ENCODE results near the gene KRTAP5-6.
A peak's percentile ranks its signal among the peaks of the same experiment; 100 is the strongest.

KRTAP5-6 gene, protein sequence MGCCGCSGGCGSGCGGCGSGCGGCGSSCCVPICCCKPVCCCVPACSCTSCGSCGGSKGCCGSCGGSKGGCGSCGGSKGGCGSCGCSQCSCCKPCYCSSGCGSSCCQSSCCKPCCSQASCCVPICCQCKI

DNA sequence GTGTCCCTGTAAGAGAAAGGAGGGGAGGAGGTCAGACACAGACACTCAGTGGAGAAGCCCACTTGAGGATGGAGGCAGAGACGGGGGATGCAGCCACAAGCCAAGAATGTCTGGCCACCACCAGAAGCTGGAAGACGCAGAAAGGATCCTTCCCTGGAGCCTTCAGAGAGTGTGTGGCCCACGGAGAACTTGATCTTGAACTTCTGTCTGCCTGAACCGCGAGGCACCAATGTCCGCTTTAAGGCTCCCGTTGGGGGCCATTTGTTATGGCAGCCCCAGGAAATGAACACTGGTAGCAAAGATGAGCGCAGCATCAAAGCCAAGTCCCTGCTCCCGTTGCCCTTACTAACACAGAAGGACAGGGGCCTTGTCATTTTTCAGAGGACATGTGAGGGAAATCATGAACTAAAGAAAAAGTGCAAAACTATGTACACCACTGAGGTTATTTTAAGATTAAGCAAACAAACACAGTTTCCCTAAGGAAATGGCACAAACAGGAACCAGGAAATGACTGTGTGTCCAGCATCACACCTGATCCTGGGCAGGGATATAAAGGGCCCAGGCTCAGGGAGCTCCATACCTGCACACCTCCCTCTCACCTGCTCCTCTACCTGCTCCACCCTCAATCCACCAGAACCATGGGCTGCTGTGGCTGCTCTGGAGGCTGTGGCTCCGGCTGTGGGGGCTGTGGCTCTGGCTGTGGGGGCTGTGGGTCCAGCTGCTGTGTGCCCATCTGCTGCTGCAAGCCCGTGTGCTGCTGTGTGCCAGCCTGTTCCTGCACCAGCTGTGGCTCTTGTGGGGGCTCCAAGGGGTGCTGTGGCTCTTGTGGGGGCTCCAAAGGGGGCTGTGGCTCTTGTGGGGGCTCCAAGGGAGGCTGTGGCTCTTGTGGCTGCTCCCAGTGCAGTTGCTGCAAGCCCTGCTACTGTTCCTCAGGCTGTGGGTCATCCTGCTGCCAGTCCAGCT lies at the start of gene KRTAP5-6:
Gene KRTAP5-6, plus strand, starts transcription at position 588 of the 963 bp plus-strand sequence. Its CDS starts 51 bp downstream, at position 639.
- no peak for DNase-seq (ENCODE audit: low read depth)

DNA sequence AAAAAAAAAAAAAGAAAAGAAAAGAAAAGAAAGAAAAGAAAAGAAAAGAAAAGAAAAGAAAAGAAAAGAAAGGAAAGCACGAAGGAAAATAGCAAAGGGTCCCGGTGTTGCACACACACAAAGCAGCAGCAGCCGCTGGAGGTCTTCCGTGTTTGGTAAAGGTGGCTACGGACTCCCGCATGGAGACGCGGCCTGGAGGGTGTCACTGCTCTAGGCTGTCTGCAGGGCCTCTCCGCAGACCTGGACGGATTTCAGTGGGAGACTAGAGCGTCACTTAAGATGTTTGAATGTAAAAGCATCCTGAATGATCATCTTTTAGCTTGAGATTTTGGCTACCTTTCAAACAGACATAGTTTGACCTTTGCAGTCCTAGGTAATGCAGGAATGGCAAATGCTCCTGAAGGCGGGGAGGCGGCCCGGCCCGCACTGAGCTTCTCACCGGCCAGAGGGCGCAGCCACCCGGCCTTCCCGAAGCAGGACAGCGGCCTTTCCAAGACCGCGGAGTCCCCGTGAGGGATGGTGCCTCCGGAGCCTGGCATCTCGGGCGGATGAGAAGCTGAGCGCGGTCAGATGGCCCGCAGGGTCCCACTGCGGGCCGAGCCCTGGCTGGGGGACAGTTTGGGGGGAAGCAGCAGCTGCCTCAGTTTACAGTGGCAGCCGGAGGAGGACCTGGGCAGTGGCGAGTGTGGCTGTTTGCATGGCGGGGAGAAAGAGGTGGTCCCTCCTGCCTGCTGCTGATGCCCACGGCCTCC lies 48.9 kb upstream of the KRTAP5-6 start:
- DNase-seq (ENCODE audit: low read depth) = no peak

DNA sequence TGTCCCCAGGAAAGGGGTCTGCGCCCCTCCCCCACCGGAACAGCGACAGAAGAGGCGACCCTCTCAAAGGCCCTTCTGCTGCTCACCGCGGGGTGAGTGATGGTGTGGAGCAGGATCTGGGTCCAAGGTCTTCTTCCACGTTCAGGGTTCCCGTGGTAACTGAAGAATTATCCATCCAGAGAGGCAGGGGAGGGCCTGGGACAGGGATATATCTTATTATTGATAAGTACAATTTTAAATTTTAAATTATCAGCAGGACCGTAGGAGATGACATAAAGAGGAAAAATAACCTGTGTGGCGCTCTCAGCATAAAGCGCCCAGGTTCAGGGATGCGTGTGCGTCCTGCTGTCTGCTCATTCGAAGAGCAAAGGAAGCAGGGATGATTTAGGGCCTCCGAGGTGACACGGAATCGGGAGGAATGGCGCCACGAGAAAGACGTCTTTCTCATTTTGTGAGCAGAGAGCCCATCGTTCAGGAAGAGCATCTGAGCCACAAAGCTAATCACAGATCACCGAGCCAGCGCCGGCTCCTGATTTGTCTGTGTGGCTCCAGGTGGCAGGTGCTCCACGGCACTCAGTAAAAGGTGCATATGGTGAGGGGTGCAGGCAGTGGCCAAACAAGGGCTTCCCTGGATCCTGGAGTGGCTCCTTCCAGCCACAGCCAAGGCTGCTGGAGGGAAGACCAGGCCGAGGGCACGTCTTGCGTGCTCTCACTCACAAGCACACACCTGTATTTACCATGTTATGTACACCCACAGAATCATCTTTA lies 48.2 kb upstream of the KRTAP5-6 start:
- DNase-seq (ENCODE audit: low read depth) = no peak

DNA sequence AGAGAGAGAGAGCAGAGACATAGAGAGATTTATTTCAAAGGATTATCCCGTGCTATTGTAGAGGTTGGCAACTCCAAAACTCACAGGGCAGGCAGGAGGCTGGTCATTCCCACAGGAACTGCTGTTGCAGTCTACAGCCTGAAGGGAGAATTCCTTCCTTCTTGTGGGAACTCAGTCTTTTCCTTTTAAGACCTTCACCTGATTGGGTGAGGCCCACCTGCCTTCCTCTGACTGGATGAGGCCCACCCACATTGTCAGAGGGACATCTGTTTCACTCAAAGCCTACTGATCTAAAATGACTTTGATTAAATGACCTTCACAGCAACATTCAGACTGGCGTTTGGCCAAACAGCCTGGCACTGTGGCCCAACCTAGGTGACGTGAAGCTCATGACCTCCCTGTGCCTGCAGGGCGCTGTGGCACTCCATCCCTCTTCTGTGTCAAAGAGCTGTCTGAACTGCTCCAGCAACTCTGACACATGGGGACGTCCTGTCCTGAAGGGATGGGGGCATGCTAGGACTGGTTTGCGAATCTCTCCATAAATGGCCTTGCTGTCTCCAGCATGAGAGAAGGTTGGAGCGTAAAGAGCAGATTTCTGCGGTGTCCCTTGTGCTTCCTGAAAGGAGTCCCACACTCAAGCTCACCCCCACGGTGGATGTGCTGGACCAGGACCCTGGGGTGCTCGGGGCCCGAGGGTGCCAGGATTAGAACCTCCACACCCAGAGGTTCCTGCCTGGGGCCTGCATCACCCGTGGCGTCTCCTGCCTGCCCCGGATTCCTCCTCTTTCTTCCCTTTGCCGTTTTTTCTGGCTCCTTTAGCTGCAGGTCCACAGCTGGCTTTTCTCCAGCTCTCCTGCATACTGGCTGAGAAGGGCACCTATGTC lies 46.7 kb upstream of the KRTAP5-6 start:
- DNase-seq (ENCODE audit: low read depth) = no peak

DNA sequence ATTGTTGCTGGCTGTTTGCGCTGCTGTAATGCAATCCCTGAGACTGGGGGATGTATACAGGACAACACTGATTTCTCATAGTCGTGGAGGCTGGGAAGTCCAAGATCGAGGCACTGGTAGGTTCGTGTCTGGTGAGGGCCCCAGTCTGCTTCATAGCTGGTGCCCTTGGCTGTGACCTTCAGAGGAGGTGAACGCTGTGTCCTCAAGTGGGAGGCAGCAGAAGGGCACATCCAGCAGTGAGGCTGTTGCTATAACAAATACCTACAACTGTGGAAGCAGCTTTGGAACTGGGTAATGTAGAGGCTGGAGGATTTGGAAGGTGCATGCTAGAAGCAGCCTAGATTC lies 46.1 kb upstream of the KRTAP5-6 start:
- no peak for DNase-seq (ENCODE audit: low read depth)

DNA sequence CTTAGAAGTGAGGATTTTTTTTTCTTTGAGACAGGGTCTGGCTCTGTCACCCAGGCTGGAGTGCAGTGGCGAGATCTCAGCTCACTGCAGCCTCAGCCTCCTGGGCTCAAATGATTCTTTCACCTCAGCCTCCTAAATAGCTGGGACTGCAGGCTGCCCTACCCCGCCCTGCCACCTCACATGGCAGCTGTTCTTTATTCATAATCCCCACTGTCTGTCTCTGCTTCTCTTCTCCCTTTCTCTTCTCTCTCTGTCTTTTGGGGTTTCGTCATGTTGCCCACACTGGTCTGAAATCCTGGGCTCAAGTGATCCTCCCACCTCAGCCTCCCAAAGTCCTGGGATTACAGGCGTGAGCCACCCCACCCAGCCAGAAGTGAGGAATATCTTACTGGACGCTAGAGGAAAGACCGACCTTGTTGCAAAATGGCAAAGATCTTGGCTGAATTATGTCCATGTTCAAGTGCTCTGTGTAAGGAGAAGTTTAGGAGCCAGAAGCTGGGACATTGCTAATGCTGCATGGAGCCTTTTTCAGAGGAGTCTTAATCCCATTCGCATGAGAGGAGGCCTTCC lies 45.5 kb upstream of the KRTAP5-6 start:
- no peak for DNase-seq (ENCODE audit: low read depth)

DNA sequence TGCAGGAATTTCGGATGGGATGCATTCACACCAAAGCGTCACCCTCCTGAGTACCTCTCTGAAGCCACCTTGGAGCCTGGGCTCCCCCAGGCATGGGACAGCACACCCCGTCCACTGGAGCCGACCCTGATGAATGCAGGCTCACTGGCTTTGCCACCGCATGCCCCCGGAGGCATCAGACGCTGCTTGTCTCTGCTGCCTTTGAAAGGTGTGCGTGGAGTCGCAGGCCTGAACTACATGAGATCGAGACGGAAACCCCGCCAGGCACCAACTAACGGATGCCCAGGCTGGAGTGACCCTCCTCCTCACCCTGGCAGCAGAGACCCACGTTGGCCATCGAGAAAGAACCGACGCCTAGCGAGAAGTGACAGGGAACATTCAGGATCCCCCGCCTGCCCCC lies 45.0 kb upstream of the KRTAP5-6 start:
- DNase-seq (ENCODE audit: low read depth) = no peak

DNA sequence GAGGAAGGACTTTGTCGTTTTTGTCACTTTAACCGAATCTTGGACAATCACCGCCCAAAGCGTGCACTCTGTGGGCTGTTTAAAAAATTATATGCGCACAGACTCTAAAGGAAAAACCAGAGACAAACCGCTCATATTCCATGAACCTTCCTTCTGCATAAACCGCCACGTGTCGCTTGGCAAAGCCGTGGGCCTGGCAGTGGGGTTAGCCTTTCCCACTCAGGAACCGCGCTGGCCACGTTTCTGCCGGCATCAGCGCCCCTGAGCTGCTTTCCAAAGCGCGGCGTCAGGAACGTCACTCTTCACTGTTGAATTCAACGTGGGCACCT lies 44.6 kb upstream of the KRTAP5-6 start:
- no peak for DNase-seq (ENCODE audit: low read depth)

DNA sequence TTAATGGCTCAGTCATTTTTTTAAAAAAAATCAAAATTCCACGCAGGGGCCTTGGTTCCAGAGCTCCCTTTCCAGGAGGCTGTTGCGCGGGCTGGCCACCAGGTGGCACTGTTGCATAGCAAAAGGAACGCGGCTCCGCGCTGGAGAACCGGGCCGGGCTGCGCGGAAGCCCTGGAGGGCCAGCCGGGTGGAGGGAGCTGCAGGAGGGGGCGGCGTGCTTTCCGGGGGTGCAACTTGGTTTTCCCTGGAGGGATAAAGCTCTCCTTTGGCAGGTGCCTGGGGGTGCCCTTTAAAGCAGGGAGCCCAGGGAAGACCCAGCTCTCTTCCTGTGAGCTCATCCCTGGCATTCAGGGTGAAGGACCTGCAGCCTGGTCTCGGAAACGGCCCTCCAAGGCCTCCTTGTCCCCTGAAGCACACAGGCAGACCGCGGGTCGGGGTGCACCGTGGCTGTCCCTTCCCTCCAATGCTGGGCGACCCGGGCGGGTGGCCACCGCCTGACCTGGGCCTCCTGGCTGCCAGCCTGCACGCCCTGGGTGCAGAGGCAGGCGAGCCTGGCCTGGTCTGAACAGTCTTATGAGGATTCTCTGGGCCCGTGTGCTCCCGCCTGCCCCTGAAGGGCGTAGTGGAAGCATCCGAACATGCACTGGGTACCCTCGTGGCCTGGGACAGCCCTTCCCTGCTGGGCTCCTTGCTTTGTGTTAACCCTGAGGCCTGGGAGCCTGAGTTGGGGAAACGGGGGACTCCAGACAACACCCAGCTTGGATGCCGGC lies 44.0 kb upstream of the KRTAP5-6 start:
- peak; percentile 28 for DNase-seq (ENCODE audit: low read depth)

DNA sequence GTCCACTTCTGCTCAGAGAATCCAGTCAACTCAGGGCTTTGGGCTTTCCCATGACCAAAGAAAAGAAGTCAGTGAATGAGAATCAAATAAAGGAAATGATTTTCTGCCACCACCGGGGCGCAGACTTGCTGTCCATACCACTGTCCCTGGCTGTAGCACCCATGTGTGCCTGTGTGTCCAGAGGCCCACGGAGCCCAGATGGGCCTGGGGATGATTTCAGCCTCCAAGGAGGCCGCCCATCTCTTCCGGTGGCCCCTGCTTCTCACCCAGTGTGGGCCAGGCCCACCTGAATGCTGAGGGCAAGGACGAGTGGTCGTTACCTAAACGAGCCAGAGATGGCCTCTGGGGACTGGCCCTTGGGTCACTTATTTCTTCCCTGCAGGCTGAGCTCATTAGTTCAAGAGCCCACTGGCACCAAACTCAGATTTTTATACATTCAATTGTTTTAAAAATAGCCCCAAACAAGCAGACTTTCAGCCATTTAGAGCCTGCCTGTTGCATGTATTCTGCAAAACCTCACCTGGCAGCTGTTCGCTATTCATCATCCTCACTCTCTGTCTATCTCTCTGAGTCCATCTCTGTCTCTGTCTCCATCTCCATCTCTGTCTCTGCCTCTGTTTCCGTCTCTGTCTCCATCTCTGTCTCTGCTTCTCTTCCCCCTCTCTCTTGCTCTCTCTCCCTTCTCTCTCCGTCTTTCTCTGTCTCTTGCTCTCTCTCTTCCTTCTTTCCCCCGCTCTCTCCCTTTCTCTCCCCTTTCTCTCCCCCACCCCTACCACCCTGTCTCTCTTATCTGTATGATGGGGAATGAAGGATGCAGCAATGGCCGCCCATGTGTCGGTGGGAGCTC lies 43.2 kb upstream of the KRTAP5-6 start:
- no peak for DNase-seq (ENCODE audit: low read depth)

DNA sequence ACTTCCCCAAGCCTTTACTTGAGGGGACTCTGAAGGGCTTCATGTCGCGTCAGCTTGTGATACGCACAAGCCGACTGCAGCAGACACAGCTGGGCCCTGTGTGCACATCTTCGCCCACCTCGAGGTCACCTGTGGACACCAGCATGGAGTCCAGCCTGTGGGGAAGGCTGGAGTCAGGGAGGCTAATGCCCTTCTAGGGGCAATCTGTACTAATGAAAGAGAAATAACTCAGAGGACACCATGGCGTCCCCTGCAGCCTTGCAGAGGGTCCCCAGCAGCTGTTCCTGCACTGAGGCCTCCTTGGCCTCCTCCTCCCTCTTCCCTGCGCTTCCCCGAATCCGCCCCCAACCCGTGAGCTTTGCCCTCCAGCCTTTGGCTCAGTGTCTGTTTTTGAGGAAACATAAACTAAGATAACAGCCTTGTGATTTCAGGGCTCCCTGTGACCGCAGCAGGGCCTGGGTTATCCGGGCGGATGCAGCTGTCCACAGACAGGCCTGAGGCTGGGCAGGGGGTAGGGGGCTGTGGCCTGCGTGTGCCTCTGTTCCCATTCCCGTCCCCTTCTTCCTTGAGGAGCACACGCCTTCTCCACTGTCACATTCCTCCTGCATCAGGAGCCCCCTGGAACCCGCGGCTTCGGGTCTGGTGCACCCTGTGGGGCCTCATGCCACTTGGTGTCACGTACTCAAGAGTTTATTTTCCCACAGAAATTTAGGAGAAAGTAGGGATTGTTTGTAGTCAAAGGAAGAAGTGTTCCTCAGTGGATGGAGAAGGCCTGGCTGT lies 42.4 kb upstream of the KRTAP5-6 start:
- no peak for DNase-seq (ENCODE audit: low read depth)

DNA sequence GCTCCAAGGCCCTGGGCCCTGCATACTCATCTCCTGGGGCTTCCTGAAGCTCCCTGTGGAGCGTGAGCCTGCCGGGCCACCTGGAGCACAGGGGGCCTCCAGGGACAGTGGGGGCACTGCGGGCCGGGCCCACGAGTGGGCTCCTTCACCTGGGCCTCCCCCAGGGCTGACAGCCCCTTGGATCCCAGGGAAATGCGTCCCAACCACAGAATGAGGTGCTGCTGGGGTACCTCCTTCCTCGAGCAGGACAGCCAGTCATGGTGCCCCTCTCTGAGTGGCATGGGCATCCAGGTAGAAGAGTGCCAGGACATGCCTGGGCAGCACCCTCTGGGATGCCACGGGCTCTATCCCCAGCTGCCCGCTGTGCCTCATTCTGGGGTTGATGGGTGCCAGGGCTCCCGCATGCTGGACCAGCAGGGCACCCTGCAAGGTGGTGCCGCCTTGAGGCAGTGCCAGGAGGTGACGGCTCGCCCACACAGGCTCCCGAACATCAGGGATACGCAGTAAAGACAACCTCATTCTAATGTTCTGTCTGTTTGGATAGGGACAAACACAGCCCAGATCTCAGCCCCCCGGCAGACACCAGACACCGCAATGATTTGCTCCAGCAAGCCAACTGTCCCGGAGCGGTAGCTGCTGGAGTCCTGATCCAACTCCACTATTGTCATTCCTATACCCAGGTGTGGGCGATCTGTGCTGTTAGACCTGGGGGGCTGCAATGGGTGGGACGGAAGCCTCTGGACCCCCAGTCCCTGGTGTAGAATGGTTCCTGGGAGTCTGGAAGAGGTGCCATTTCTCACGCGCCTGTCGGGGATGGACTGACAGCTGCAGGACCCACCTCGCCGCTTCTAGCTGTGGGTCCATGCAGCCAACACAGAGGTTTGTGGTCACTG lies 41.6 kb upstream of the KRTAP5-6 start:
- no peak for DNase-seq (ENCODE audit: low read depth)

DNA sequence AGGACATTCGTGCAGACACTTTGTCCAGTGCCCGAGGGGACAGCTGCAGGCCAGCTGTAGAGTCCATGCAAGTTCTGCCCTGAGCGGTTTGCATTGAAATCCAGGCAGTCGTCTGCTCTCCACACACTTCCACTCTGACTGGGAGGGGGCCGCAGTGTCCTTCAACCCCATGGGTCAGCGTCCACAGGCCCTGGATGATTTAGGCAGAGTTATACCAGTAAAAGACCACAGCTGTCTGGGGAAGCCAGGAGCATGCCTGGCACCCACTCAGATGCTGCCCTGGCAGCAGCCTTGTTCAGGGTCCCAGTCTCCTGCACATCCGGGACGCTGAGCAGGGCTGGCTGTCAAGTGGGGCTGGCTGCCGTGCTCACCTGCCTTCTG lies 40.9 kb upstream of the KRTAP5-6 start:
- DNase-seq (ENCODE audit: low read depth) = no peak

DNA sequence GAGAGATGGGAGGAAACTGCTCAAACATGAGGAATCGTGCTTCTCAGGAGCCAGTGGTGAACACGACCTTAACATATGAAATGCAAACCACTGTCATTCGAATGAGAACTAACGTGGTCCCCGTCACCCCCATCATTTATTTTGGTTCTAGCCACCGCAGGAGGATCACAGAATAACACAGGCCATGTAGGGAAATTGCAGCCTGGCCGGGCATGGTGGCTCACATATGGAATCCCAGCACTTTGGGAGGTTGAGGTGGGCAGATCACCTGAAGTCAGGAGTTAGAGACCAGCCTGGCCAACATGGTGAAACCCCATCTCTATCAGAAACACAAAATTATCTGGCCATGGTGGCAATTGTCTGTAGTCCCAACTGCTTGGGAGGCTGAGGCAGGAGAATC lies 40.3 kb upstream of the KRTAP5-6 start:
- DNase-seq (ENCODE audit: low read depth) = no peak

DNA sequence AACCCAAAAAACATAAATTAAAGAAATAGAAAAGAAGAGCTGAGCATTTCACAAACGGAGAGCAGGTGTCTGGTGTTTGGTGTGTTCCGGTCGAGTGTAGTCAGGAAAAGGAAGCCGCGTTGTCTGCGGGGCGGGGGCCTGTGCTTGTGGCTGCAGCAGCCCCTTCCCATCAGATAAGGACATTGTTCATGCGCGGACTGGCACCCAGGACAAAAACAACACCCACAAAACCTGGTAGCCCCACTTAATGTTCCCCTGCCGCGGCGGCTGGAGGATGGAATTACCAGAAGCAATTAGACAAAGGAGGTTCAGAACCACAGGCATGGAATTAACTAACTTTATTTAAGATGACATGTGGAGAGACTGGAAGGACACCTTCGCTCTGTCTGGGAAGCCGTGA lies 37.5 kb upstream of the KRTAP5-6 start:
- no peak for DNase-seq (ENCODE audit: low read depth)

DNA sequence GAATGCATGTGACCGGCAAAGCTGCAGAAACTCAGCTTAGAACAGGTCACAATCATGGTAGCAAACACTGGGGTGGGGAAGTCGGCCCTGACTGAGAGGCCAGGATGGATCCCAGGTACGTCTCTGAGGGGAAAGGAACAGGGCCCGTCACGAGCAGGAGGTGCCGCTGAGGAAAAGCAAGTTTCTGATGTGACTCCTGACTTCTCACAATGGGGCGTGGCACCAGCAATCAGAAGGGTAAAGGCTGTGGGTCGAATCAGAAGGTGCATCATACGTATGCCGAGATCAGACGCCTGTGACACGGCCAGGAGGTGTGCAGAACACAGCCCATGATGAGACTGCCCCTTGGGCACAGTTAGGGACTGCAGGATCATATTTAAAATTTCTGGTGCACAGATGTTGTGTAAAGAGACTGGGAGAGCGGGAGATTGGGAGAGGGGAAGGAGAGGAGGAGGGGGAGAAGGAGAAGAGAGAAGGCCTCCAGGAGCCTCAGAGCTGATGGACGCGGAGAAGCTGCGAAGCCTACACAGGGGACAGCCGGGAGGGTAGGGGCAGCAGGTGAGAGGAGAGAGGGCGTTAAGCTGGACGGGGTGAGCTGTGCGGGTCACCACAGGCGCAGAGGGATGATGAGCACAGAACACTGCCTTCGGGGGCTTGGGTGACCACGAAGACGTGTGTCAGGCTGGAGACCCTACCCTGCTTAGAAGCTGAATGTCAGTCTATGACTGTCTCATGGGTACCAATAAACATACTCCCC lies 36.7 kb upstream of the KRTAP5-6 start:
- DNase-seq (ENCODE audit: low read depth) = no peak
